ENCODE data around the gene FRS3. TPM values are rescaled to one million over a fixed set of nuclear protein-coding genes. Genes with fewer than 3 reads are reported as not detected.

The FRS3 gene
- total and polyA plus RNA-seq, 4 donors = 3.7 to 11.2 (median 6.9) TPM

DNA sequence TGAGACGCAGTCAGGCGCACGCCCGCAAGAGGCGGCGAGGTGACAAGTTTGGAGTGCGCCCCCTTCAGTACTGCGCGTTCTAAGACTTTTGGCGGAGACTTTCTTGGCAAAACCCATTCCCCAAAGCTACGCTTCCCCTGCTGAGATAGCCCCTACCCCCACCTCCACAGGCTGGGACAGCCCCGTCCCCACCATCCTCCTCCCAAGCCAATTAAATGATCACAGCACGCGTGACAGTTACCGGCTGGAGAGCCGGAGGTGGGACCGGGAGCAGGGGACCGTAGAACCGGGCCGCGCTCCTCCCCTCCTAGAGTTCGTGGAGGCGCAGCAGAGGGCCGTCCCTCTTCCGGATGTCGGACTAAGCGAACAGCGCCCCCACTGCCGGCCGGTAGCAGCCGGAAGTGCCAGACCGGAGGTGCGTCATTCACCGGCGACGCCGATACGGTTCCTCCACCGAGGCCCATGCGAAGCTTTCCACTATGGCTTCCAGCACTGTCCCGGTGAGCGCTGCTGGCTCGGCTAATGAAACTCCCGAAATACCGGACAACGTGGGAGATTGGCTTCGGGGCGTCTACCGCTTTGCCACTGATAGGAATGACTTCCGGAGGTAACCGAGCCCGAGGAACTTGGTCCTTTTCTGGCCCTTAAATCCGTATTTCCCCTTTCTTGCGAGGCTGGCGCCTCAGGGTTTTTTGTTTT is 7.7 kb upstream of the FRS3 start, which contains the start of gene TOMM6:
TOMM6 (plus strand) TSS at position 476 of the 699 bp plus-strand sequence; CDS start at position 480, 4 bp downstream.
- ATAC-seq (ENCODE audit: insufficient read depth, low FRiP score) (peak; percentile 93), DNase-seq (peak; percentile 95 to 98 (median 97))
- no peaks in the 10 kb centered on the region for H3K27me3 ChIP-seq (ENCODE audit: control insufficient read depth in 3 of 3, insufficient read depth in 3 of 3, low read length in 2 of 3)
- H3K4me1 ChIP-seq (ENCODE audit: control insufficient read depth in 5 of 5, insufficient read depth in 5 of 5, low read length in 5 of 5) = peaks cover 2 to 15% (median 13%) of the 10 kb centered on the region in 5 donors
- H3K27ac ChIP-seq (ENCODE audit: low read depth in 1 of 2, low read length in 1 of 2) = peak within 1 kb of the TSS; percentile 90 to 95
- TF ChIP-seq, protein P1, sequence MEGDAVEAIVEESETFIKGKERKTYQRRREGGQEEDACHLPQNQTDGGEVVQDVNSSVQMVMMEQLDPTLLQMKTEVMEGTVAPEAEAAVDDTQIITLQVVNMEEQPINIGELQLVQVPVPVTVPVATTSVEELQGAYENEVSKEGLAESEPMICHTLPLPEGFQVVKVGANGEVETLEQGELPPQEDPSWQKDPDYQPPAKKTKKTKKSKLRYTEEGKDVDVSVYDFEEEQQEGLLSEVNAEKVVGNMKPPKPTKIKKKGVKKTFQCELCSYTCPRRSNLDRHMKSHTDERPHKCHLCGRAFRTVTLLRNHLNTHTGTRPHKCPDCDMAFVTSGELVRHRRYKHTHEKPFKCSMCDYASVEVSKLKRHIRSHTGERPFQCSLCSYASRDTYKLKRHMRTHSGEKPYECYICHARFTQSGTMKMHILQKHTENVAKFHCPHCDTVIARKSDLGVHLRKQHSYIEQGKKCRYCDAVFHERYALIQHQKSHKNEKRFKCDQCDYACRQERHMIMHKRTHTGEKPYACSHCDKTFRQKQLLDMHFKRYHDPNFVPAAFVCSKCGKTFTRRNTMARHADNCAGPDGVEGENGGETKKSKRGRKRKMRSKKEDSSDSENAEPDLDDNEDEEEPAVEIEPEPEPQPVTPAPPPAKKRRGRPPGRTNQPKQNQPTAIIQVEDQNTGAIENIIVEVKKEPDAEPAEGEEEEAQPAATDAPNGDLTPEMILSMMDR (IDR thresholded peaks at IDR 0.05; ENCODE audit: control extremely low read depth, extremely low read depth) = peak; percentile 77
- H3K9ac ChIP-seq (ENCODE audit: insufficient read depth in 1 of 2, low read length in 2 of 2) = peak within 1 kb of the TSS; percentile 97 to 99
- H3K36me3 ChIP-seq (ENCODE audit: control insufficient read depth in 4 of 4, insufficient read depth in 4 of 4, low read length in 4 of 4) = peaks cover 8 to 29% (median 16%) of the 10 kb centered on the region in 4 donors
- WGBS, 2 donors = 0 to 1% methylated on average over 55 of the region's 55 CpGs
- no peaks in the 10 kb centered on the region for H3K9me3 ChIP-seq (ENCODE audit: control insufficient read depth in 4 of 4, insufficient read depth in 3 of 4, low read length in 3 of 4)
- peak within 1 kb of the TSS; percentile 74 for H3K4me3 ChIP-seq

DNA sequence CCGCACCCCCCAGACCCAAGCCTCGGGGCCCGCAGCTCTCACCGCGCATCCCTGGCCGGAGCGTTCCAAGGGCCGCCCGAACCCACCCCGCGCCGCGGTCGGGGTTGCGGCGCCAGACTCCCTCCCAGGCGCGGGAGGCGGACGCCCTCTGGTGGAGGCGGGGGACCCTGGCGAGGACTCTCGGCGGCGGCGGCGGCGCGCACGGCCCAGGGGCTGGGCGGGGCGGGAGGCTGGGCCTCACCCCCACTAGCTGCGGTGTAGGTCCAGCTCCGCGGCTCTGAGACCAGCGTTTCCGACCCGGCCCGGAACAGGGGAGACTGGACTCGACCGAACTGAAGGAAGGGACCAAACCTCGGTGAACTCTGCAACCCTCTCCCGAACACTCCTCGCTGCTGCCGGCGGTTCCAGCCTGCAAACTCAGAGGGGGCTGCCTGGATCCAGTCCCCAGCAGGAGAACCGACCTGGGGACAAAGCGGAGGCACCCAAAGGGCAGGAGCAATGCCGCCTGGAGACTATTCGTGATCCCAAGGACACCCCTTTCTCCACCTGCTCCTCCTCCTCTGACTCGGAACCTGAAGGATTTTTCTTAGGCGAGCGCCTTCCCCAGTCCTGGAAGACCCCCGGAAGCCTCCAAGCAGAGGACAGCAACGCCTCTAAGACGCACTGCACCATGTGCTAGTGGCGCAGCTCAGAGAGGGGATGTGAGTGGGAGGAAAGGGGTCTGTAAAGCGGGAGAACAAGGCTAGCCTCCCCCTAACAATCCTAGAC is 6.9 kb upstream of the FRS3 start:
- DNase-seq (peak; percentile 89 to 91 (median 90)), ATAC-seq (ENCODE audit: insufficient read depth, low FRiP score) (peak; percentile 88)
- Histone ChIP-seq H3K27me3 (ENCODE audit: control insufficient read depth in 3 of 3, insufficient read depth in 3 of 3, low read length in 2 of 3) (no peaks in the 10 kb centered on the region), H3K9me3 (ENCODE audit: control insufficient read depth in 4 of 4, insufficient read depth in 3 of 4, low read length in 3 of 4) (no peaks in the 10 kb centered on the region), H3K36me3 (ENCODE audit: control insufficient read depth in 4 of 4, insufficient read depth in 4 of 4, low read length in 4 of 4) (peaks cover 5 to 24% (median 14%) of the 10 kb centered on the region in 4 donors), H3K9ac (ENCODE audit: insufficient read depth in 1 of 2, low read length in 2 of 2) (peak overlapping the region; percentile 55 to 78), H3K4me3 (peak overlapping the region; percentile 70), H3K27ac (ENCODE audit: low read depth in 1 of 2, low read length in 1 of 2) (peak overlapping the region; percentile 90 to 95), H3K4me1 (ENCODE audit: control insufficient read depth in 5 of 5, insufficient read depth in 5 of 5, low read length in 5 of 5) (peaks cover 2 to 18% (median 13%) of the 10 kb centered on the region in 5 donors)
- TF ChIP-seq, protein P1 (IDR thresholded peaks at IDR 0.05; ENCODE audit: control extremely low read depth, extremely low read depth) = peak; percentile 74
- WGBS, 2 donors = 0 to 1% methylated on average over 41 to 58 of the region's 58 CpGs

GRCh38 chr6:41785689-41786450 is 6.2 kb upstream of the FRS3 start:
- Histone ChIP-seq H3K27ac (ENCODE audit: low read depth in 1 of 2, low read length in 1 of 2) (peak overlapping the region; percentile 27 to 62), H3K36me3 (ENCODE audit: control insufficient read depth in 4 of 4, insufficient read depth in 4 of 4, low read length in 4 of 4) (peaks cover 5 to 24% (median 11%) of the 10 kb centered on the region in 4 donors), H3K27me3 (ENCODE audit: control insufficient read depth in 3 of 3, insufficient read depth in 3 of 3, low read length in 2 of 3) (no peaks in the 10 kb centered on the region), H3K4me3 (no peak overlapping the region), H3K9ac (ENCODE audit: insufficient read depth in 1 of 2, low read length in 2 of 2) (no peak overlapping the region), H3K9me3 (ENCODE audit: control insufficient read depth in 4 of 4, insufficient read depth in 3 of 4, low read length in 3 of 4) (no peaks in the 10 kb centered on the region), H3K4me1 (ENCODE audit: control insufficient read depth in 5 of 5, insufficient read depth in 5 of 5, low read length in 5 of 5) (peaks cover 2 to 26% (median 16%) of the 10 kb centered on the region in 5 donors)
- peak in 2 of 3 donors; percentile 45 to 54 for DNase-seq
- ATAC-seq (ENCODE audit: insufficient read depth, low FRiP score) = no peak
- 22 to 39% methylated on average over 27 to 29 of the region's 29 CpGs for WGBS, 2 donors
- TF ChIP-seq, protein P1 (IDR thresholded peaks at IDR 0.05; ENCODE audit: control extremely low read depth, extremely low read depth) = no peak

All from lung (tissue), 12 donors.